GM23248 (cell line): ENCODE measurements around the gene KCNQ5. TPM values are rescaled to one million over a fixed set of nuclear protein-coding genes. Genes with fewer than 3 reads are reported as not detected.

Experiments
- DNase-seq: peaks from one replicate; pipeline ENCODE4 v3.0.0-alpha.2; 2015
- H2AFZ ChIP-seq: fragments of 200-600 bp; sonication (generic); 2 replicates; pipeline ENCODE4 v1.6.1; 2016; ENCODE audit warnings: antibody characterized with exemption
- H3F3A ChIP-seq: fragments of 200-600 bp; sonication (generic); 2 replicates; pipeline ENCODE4 v1.6.1; 2016; ENCODE audit warnings: mild to moderate bottlenecking, antibody characterized with exemption, mixed run types; ENCODE audit not compliant: insufficient read depth
- H3K27ac ChIP-seq: fragments of 200-600 bp; sonication (generic); 2 replicates; pipeline ENCODE4 v1.5.1; 2016; ENCODE audit warnings: mild to moderate bottlenecking
- H3K27me3 ChIP-seq: fragments of 200-600 bp; sonication (generic); replicated peaks from 2 replicates; pipeline ENCODE4 v1.6.1; 2016; ENCODE audit warnings: mild to moderate bottlenecking; ENCODE audit not compliant: insufficient read depth
- H3K36me3 ChIP-seq: fragments of 200-600 bp; sonication (generic); 2 replicates; pipeline ENCODE4 v1.6.1; 2016; ENCODE audit warnings: low read depth, mild to moderate bottlenecking
- H3K4me1 ChIP-seq: fragments of 200-600 bp; sonication (generic); 2 replicates; pipeline ENCODE4 v1.6.1; 2016; ENCODE audit warnings: mild to moderate bottlenecking; ENCODE audit not compliant: insufficient read depth
- H3K4me2 ChIP-seq: fragments of 200-600 bp; sonication (generic); one replicate; pipeline ENCODE4 v1.6.1; 2016; ENCODE audit warnings: mild to moderate bottlenecking; ENCODE audit not compliant: unreplicated experiment
- H3K4me3 ChIP-seq: fragments of 200-600 bp; sonication (generic); 2 replicates; pipeline ENCODE4 v1.5.1; 2016; ENCODE audit warnings: mild to moderate bottlenecking
- H3K79me2 ChIP-seq: fragments of 200-600 bp; sonication (generic); 2 replicates; pipeline ENCODE4 v1.6.1; 2016; ENCODE audit warnings: mild to moderate bottlenecking; ENCODE audit not compliant: insufficient read depth
- H3K9ac ChIP-seq: fragments of 200-600 bp; sonication (generic); 2 replicates; pipeline ENCODE4 v1.6.1; 2016; ENCODE audit warnings: mild to moderate bottlenecking
- H3K9me2 ChIP-seq: fragments of 200-600 bp; sonication (generic); 2 replicates; pipeline ENCODE4 v1.6.1; 2016; ENCODE audit warnings: mixed run types, mild to moderate bottlenecking, moderate library complexity; ENCODE audit not compliant: insufficient read depth
- H3K9me3 ChIP-seq: fragments of 200-600 bp; sonication (generic); one replicate; pipeline ENCODE4 v1.6.1; 2017; ENCODE audit warnings: low read depth
- H4K20me1 ChIP-seq: fragments of 200-600 bp; sonication (generic); 2 replicates; pipeline ENCODE4 v1.6.0; 2016; ENCODE audit not compliant: insufficient read depth
- EZH2 ChIP-seq: fragments of 200-600 bp; sonication (generic); IDR thresholded peaks from 2 replicates; pipeline ENCODE4 v1.6.1; 2018; ENCODE audit warnings: antibody characterized with exemption, mild to moderate bottlenecking; ENCODE audit not compliant: insufficient read depth, poor library complexity, severe bottlenecking
- EZH2phosphoT487 ChIP-seq: fragments of 200-600 bp; sonication (generic); IDR thresholded peaks from 2 replicates; pipeline ENCODE4 v1.6.1; 2018; ENCODE audit warnings: antibody characterized with exemption, moderate library complexity, mild to moderate bottlenecking, low read depth; ENCODE audit not compliant: insufficient read depth
- WGBS, 2 experiments: methylation state at CpG; one replicate each; pipeline ENCODE4 v1.1.6; 2015 to 2017; ENCODE audit warnings: low lambda C conversion rate in 2 of 2, low coverage in 1 of 2; ENCODE audit errors: missing lambda C conversion rate in 2 of 2; 5-methylcytosine and 5-hydroxymethylcytosine counted together
- in situ Hi-C: fragments of 300-500 bp; cut with MboI; formaldehyde crosslinking; loops from 2 replicates; pipeline ENCODE4 v1.15.0; 2020
- polyA plus RNA-seq: library from polyadenylated mRNA; unstranded; fragments of >200 nt; fragmentation: Nextera tagmentation; extraction: Ambion mirVana; gene quantifications from 2 replicates; pipeline ENCODE4 v1.2.1, GENCODE V29; 2016
- total RNA-seq: library from RNA; depleted of rRNA; stranded (reverse); fragments of >200 nt; shearing (Covaris generic); gene quantifications from 2 replicates; pipeline ENCODE4 v1.2.3, GENCODE V29; 2014

KCNQ5 gene
- total and polyA plus RNA-seq, 2 experiments from 2014 or later: 5.7 to 10.8 TPM

DNA sequence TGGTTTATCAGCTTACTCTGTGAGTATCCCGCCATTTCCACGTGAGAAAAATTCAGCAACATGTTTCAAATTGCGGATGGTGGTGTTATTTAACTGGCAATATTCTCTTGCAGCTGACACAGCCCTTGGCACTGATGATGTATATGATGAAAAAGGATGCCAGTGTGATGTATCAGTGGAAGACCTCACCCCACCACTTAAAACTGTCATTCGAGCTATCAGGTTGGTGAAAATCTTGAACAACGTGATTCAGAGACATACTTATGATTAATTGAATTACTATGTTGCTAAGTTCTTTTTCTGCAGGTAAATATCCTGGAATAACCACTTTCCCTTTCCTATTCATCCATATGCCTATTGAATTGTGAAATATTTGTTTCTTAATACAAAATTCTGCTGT is 547.8 kb downstream of the KCNQ5 start:
- Histone ChIP-seq H3K9me2 (no peaks in the 10 kb centered on the region), H3K27ac (no peak overlapping the region), H4K20me1 (no peaks in the 10 kb centered on the region), H3K27me3 (no peaks in the 10 kb centered on the region), H3K9me3 (no peaks in the 10 kb centered on the region), H3K4me3 (no peak overlapping the region), H3K9ac (no peak overlapping the region), H3K36me3 (peaks cover 6% of the 10 kb centered on the region; the same call in 1 of the 2 replicates), H3F3A (no peaks in the 10 kb centered on the region), H3K79me2 (no peaks in the 10 kb centered on the region), H3K4me1 (no peaks in the 10 kb centered on the region), H3K4me2 (no peak overlapping the region), H2AFZ (no peak overlapping the region)
- DNase-seq: no peak
- TF ChIP-seq EZH2phosphoT487 (no peak), EZH2 (no peak)
- WGBS, 2 experiments: 70 to 72% methylated on average over 5 of the region's 5 CpGs
- in situ Hi-C loops: no loop called here

DNA sequence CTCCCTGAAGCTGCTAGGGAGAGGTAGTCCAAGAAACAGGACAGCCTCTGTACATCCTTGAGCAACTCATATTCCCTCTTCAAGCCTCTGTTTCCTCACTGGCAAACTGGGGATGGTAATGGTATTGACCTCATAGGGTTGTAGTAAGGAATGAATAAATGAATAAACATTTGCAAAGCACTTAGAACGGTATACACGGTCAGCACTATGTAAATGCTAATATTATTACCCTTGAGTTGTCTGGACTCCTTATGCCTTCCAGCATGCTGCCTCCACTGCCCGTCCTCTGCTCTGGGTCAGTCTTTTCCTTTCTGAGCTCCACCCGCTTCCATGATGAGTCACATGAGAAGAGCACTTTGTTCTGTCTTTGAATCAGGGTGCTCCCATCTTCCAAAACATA is 552.8 kb downstream of the KCNQ5 start:
- H3F3A ChIP-seq: peaks cover 1% of the 10 kb centered on the region
- no peak overlapping the region for H3K27ac ChIP-seq
- no peak overlapping the region for H3K4me3 ChIP-seq
- in situ Hi-C loops: no loop called here
- H3K4me2 ChIP-seq: no peak overlapping the region
- no peaks in the 10 kb centered on the region for H4K20me1 ChIP-seq
- H3K9ac ChIP-seq: no peak overlapping the region
- no peaks in the 10 kb centered on the region for H3K79me2 ChIP-seq
- no peak overlapping the region for H2AFZ ChIP-seq
- WGBS, 2 experiments: 78 to 81% methylated on average over 4 of the region's 4 CpGs
- no peaks in the 10 kb centered on the region for H3K9me2 ChIP-seq
- DNase-seq: peak; percentile 5
- no peaks in the 10 kb centered on the region for H3K27me3 ChIP-seq
- TF ChIP-seq EZH2phosphoT487: no peak
- TF ChIP-seq EZH2: no peak
- peaks cover 2% of the 10 kb centered on the region for H3K4me1 ChIP-seq
- H3K9me3 ChIP-seq: no peaks in the 10 kb centered on the region
- H3K36me3 ChIP-seq: peaks cover 6% of the 10 kb centered on the region; the same call in 1 of the 2 replicates

DNA sequence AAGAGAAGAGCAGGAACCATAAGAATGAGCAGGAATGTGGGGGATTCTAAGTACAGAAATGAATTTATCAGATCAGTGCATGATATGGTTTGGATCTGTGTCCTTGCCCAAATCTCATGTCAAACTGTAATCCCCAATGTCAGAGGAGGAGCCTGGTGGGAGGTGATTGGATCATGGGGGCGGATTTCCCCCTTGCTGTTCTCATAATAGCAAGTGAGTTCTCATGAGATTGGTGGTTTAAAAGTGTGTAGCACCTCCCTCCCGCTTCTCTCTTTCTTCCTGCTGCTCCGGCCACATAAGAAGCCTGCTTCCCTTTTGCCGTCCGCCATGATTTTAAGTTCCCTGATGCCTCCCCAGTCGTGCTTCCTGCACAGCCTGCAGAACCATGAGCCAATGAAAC is 554.2 kb downstream of the KCNQ5 start:
- Histone ChIP-seq H3K4me2 (no peak overlapping the region), H2AFZ (no peak overlapping the region), H3F3A (peaks cover 15% of the 10 kb centered on the region), H3K36me3 (peaks cover 6% of the 10 kb centered on the region; the same call in 1 of the 2 replicates), H3K27me3 (no peaks in the 10 kb centered on the region), H4K20me1 (no peaks in the 10 kb centered on the region), H3K9me3 (no peaks in the 10 kb centered on the region), H3K9ac (no peak overlapping the region), H3K79me2 (no peaks in the 10 kb centered on the region), H3K9me2 (no peaks in the 10 kb centered on the region), H3K4me3 (no peak overlapping the region), H3K4me1 (peaks cover 12% of the 10 kb centered on the region), H3K27ac (no peak overlapping the region)
- no peak for DNase-seq
- TF ChIP-seq EZH2 (no peak), EZH2phosphoT487 (no peak)
- WGBS, 2 experiments: 77 to 80% methylated on average over 6 of the region's 6 CpGs
- in situ Hi-C loops: no loop called here

DNA sequence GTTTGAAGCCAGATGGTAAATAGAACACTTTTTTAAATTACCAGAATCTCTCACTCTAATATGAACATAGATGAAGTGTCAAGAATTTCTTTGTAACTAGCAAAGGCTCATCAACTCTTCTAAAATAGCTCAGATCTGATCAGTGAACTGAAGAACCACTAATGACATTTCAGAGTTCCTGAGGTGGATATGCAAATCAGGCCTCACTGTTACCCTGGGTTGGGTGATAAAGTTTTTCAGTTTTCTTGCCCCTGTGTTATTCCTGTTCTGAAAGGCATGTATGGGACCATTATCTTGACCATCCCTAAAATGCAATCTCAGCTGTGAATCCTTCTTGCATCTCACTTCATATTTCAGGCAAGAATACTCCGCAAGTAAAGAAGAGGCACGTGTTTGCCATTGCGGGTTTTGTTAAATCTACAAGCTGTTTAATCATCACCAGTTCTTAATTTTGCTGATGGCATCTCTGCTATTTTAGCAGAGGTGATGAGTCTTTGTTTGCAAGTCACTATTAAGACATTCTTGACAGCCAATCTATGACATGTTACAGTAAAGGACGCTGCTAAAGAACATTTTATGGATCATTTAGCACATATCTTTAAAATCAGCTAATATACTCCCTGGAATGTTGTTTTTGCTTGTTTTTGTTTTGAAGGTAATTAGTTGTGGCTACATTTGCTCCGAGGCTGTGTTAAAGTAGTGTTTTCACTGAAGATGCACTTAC is 555.5 kb downstream of the KCNQ5 start:
- H3K4me1 ChIP-seq: peaks cover 12% of the 10 kb centered on the region
- H3K9ac ChIP-seq: no peak overlapping the region
- H3K36me3 ChIP-seq: 0 out of 2 replicates have a peak, but pooled peaks cover under 1% of the 10 kb centered on the region
- H3K27ac ChIP-seq: no peak overlapping the region
- 72 to 74% methylated on average over 5 of the region's 5 CpGs for WGBS, 2 experiments
- no peaks in the 10 kb centered on the region for H3K27me3 ChIP-seq
- H2AFZ ChIP-seq: no peak overlapping the region
- no peak overlapping the region for H3K4me2 ChIP-seq
- H3F3A ChIP-seq: peaks cover 21% of the 10 kb centered on the region
- no peaks in the 10 kb centered on the region for H3K9me2 ChIP-seq
- no peak overlapping the region for H3K4me3 ChIP-seq
- H3K9me3 ChIP-seq: no peaks in the 10 kb centered on the region
- TF ChIP-seq EZH2phosphoT487 (no peak), EZH2 (no peak)
- DNase-seq: no peak
- in situ Hi-C loops: no loop called here
- no peaks in the 10 kb centered on the region for H3K79me2 ChIP-seq
- no peaks in the 10 kb centered on the region for H4K20me1 ChIP-seq
